Activated CD4-positive, alpha-beta T cell treated with anti-CD3 and anti-CD28 coated beads, Interleukin-2, amount 50 U/mL, for 48 hours (primary cell): Measurements from ENCODE around the gene MGST2.

Source experiments
- DNase-seq, 2 experiments: peaks; one replicate each; pipeline ENCODE4 v3.0.0-alpha.2; 2020

The MGST2 gene

DNA sequence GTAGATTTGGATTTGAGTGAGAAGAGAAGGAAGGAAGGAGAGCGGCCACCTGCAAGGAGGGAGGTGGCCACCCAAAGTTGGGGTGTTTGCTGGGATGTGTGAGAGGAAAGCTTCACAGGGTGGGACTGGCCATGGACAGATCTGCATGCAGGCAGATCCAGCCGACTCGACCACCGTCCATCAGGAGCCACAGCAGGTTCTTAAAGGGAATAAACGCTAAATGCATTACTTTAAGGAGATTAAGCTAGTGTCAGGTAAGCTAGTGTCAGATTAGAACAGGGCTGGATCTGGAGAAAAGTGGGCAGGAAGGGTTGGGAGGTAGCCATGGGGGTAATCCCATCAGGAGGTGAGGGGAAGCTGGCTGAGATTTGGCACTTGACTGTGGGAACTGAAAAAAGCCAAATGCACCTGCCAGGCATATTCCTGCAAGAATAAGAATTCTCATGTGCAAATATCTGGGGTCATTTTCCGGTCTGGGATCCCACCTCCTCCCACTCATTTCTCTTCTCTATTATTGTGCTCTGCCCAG is 79.6 kb downstream of the MGST2 start:
- no peak for DNase-seq

- no peak for DNase-seq
These were observed 81.0 kb downstream of the MGST2 start for GRCh38 chr4:139746431-139747171.

GRCh38 chr4:139749338-139749737 is 83.7 kb downstream of the MGST2 start:
- DNase-seq = no peak

GRCh38 chr4:139749835-139750498 is 84.3 kb downstream of the MGST2 start:
- no peak for DNase-seq

GRCh38 chr4:139753686-139754085 is 88.1 kb downstream of the MGST2 start:
- DNase-seq = no peak
